ENCODE measurements around the gene IGFLR1. TPM values are rescaled to one million over a fixed set of nuclear protein-coding genes. Genes with fewer than 3 reads are reported as not detected.

The IGFLR1 gene
- total RNA-seq, 1 donor from 2014 or later = 3.1 TPM

- no peaks in the 10 kb centered on the region for H3K4me1 Mint-ChIP-seq (ENCODE audit: unreplicated experiment)
- no peaks in the 10 kb centered on the region for H3K9me3 Mint-ChIP-seq (ENCODE audit: unreplicated experiment)
- no peak overlapping the region for H3K27ac Mint-ChIP-seq (ENCODE audit: unreplicated experiment)
- TF ChIP-seq, protein P1, sequence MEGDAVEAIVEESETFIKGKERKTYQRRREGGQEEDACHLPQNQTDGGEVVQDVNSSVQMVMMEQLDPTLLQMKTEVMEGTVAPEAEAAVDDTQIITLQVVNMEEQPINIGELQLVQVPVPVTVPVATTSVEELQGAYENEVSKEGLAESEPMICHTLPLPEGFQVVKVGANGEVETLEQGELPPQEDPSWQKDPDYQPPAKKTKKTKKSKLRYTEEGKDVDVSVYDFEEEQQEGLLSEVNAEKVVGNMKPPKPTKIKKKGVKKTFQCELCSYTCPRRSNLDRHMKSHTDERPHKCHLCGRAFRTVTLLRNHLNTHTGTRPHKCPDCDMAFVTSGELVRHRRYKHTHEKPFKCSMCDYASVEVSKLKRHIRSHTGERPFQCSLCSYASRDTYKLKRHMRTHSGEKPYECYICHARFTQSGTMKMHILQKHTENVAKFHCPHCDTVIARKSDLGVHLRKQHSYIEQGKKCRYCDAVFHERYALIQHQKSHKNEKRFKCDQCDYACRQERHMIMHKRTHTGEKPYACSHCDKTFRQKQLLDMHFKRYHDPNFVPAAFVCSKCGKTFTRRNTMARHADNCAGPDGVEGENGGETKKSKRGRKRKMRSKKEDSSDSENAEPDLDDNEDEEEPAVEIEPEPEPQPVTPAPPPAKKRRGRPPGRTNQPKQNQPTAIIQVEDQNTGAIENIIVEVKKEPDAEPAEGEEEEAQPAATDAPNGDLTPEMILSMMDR (IDR thresholded peaks at IDR 0.05) = no peak
- no peak for DNase-seq (ENCODE audit: extremely low spot score, unreplicated experiment)
- H3K4me3 Mint-ChIP-seq (ENCODE audit: unreplicated experiment) = no peak overlapping the region
- no peaks in the 10 kb centered on the region for H3K36me3 Mint-ChIP-seq (ENCODE audit: unreplicated experiment)
- no peaks in the 10 kb centered on the region for H3K27me3 Mint-ChIP-seq (ENCODE audit: unreplicated experiment)
Observed at GRCh38 chr19:35789195-35789977, 47.1 kb upstream of the IGFLR1 start.

- TF ChIP-seq, protein P1 (IDR thresholded peaks at IDR 0.05) = no peak
- no peaks in the 10 kb centered on the region for H3K9me3 Mint-ChIP-seq (ENCODE audit: unreplicated experiment)
- no peak overlapping the region for H3K27ac Mint-ChIP-seq (ENCODE audit: unreplicated experiment)
- no peaks in the 10 kb centered on the region for H3K27me3 Mint-ChIP-seq (ENCODE audit: unreplicated experiment)
- DNase-seq (ENCODE audit: extremely low spot score, unreplicated experiment) = no peak
- H3K36me3 Mint-ChIP-seq (ENCODE audit: unreplicated experiment) = peaks cover 2% of the 10 kb centered on the region
- no peaks in the 10 kb centered on the region for H3K4me1 Mint-ChIP-seq (ENCODE audit: unreplicated experiment)
- H3K4me3 Mint-ChIP-seq (ENCODE audit: unreplicated experiment) = no peak overlapping the region
Observed at GRCh38 chr19:35788205-35788960, 46.1 kb upstream of the IGFLR1 start.

DNA sequence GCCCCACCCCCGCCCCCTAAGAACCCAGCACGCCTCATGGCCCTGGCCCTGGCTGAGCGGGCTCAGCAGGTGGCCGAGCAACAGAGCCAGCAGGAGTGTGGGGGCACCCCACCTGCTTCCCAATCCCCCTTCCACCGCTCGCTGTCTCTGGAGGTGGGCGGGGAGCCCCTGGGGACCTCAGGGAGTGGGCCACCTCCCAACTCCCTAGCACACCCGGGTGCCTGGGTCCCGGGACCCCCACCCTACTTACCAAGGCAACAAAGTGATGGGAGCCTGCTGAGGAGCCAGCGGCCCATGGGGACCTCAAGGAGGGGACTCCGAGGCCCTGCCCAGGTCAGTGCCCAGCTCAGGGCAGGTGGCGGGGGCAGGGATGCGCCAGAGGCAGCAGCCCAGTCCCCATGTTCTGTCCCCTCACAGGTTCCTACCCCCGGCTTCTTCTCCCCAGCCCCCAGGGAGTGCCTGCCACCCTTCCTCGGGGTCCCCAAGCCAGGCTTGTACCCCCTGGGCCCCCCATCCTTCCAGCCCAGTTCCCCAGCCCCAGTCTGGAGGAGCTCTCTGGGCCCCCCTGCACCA lies 45.1 kb upstream of the IGFLR1 start:
- DNase-seq (ENCODE audit: extremely low spot score, unreplicated experiment) = no peak
- Mint-ChIP-seq H3K36me3 (ENCODE audit: unreplicated experiment) (peaks cover 4% of the 10 kb centered on the region), H3K4me1 (ENCODE audit: unreplicated experiment) (no peaks in the 10 kb centered on the region), H3K27ac (ENCODE audit: unreplicated experiment) (no peak overlapping the region), H3K4me3 (ENCODE audit: unreplicated experiment) (no peak overlapping the region), H3K27me3 (ENCODE audit: unreplicated experiment) (no peaks in the 10 kb centered on the region), H3K9me3 (ENCODE audit: unreplicated experiment) (no peaks in the 10 kb centered on the region)
- TF ChIP-seq, protein P1 (IDR thresholded peaks at IDR 0.05) = no peak

DNA sequence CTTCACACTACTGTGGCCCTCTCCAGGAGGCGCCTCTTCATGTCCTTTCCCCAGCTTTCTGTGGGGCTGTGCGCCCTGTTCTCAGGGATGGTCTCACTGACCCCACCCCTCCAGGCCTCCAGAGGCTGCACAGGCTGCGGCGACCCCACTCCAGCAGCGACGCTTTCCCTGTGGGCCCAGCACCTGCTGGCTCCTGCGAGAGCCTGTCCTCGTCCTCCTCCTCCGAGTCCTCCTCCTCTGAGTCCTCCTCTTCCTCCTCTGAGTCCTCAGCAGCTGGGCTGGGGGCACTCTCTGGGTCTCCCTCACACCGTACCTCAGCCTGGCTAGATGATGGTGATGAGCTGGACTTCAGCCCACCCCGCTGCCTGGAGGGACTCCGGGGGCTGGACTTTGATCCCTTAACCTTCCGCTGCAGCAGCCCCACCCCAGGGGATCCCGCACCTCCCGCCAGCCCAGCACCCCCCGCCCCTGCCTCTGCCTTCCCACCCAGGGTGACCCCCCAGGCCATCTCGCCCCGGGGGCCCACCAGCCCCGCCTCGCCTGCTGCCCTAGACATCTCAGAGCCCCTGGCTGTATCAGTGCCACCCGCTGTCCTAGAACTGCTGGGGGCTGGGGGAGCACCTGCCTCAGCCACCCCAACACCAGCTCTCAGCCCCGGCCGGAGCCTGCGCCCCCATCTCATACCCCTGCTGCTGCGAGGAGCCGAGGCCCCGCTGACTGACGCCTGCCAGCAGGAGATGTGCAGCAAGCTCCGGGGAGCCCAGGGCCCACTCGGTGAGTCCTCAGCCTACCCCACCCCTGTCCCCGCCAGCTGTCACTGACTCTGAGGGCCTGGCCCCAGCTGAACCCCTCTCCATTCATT lies 44.3 kb upstream of the IGFLR1 start:
- Mint-ChIP-seq H3K27me3 (ENCODE audit: unreplicated experiment) (no peaks in the 10 kb centered on the region), H3K36me3 (ENCODE audit: unreplicated experiment) (peaks cover 6% of the 10 kb centered on the region), H3K27ac (ENCODE audit: unreplicated experiment) (no peak overlapping the region), H3K4me3 (ENCODE audit: unreplicated experiment) (no peak overlapping the region), H3K9me3 (ENCODE audit: unreplicated experiment) (no peaks in the 10 kb centered on the region), H3K4me1 (ENCODE audit: unreplicated experiment) (no peaks in the 10 kb centered on the region)
- TF ChIP-seq, protein P1 (IDR thresholded peaks at IDR 0.05) = no peak
- DNase-seq (ENCODE audit: extremely low spot score, unreplicated experiment) = no peak

All from osteocyte (in vitro differentiated cells).